CD4-positive, alpha-beta T cell treated with Interleukin-17A for 4 hours (primary cell): Measurements from ENCODE around the gene FKBP5.
A peak's percentile ranks its signal among the peaks of the same experiment; 100 is the strongest.
"Not testable (repeated sequence)": the region's sequence is repeated elsewhere in the genome, so short reads cannot be mapped to it uniquely, and the experiment has no call there.

ENCODE experiments used
- DNase-seq: peaks from one replicate; pipeline ENCODE4 v3.0.0-alpha.2; 2020; ENCODE audit warnings: mixed read lengths

Gene FKBP5

DNA sequence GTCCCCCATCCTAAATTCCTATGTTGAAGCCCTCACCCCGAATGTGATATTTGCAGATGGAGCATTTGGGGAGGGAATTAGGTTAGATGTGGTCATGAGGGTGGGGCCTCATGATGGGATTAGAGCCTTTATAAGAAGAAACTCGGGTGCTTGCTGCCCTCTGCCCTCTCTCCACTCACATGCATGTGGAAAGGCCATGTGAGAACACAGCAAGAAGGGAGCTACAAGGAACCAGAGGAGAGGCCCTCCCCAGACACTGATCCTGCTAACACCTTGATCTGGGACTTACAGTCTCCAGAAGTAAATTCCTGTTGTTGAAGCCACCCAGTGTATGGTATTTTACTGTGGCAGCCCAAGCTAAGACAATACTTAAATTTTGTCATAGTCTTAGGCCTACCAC lies 106.4 kb downstream of the FKBP5 start:
- no peak for DNase-seq

DNA sequence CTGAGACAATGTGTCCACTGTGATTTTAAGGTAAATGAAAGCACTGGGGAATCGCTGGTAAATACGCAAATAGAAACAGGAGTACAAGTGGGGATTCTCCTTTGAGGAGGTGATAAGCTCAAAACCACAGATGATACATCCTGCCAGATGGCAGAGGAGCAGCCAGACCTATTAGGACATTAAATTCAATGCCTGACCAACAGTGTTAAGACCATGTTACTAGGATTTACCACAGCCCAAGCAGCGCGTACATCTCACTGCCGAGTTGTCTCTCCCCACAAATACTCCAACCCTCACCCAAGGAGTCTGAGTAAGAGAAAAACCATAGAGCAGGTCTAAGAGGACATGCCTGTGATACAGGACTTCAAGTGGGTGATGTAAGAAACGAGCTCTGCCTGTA lies 107.1 kb downstream of the FKBP5 start:
- DNase-seq, result no peak

DNA sequence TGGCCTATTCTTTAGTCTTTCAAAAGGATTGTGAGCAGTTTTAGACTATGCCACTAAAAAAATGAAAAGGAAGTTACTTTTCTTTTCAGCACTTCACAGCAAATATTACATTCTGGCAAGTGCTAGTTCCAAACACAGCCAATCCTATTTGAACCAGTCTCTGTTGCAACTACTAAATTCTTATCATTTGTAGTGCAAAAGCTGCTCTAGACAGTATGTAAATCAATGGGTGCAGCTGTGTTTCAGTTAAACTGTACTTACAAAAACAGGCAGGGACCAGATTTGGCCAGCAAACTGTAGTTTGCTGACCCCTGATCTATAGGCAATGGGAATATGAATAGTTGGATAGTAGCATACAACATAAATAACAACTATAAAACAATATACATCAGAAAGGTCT lies 107.9 kb downstream of the FKBP5 start:
- DNase-seq, result no peak

DNA sequence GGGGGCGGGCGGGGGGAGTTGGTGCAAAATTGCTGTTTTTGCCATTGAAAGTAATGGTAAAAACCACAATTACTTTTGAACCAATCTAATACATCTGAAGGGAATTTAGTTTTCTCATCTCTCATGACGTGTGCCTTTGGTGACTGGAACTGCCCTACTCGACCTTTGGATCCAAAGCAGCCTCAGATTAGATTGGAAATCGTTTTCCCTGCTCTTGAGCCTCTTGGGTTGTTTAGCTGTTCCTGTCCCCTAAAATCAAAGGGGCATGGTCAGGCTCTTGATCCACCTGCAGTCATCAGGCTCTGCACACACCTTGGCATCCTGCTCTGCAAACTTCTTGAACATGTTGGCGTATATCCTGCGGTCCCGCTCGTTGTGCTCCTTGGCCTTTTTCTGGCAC lies 112.0 kb downstream of the FKBP5 start:
- DNase-seq, result no peak

DNA sequence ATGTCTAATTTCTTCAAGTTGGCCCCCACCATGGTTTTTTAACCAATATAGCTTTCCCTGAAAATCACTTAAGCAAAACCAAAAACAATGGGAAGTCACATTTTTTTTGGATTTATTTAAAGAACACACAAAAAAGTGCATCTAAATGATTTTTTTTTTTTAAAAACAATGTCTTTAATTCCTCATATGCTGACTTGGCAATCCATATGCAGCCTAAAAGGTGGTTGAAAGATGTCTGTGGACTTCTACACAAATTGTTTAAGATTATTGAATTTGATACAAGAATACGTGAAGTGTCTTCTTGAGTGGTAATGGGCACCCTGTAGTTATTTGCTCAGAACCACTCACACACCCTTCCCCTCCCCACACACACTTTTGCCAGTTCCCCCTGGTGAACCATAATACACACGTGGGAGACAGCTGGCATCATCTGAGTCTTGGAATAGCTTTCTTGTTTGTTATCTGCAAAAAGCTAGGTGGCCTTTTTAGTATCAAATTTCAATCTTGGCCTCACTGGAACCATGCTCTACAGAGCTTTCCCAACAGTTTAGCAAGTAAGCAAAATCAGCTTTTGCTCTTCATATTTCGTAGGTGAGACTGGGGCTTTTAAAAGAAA lies 115.1 kb downstream of the FKBP5 start:
- DNase-seq, result no peak

DNA sequence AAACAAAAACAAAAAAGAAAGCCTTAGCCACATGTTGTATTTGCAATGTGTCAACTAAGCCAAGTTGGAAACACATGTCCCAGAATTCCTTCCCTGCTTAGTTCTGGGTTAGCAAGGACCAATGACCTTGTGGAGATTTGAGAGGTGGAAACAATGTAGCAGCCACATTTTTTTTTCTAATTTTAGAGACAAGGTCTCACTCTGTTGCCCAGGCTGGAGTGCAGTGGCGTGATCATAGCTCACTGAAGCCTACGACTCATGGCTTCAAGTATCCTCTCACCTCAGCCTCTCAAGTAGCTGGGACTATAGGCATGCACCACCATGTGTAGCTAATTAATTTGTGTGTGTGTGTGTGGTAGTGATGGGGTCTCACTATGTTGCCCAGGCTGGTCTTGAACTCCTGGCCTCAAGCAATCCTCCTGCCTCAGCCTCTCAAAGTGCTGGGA lies 117.8 kb downstream of the FKBP5 start:
- not testable (repeated sequence) for DNase-seq

DNA sequence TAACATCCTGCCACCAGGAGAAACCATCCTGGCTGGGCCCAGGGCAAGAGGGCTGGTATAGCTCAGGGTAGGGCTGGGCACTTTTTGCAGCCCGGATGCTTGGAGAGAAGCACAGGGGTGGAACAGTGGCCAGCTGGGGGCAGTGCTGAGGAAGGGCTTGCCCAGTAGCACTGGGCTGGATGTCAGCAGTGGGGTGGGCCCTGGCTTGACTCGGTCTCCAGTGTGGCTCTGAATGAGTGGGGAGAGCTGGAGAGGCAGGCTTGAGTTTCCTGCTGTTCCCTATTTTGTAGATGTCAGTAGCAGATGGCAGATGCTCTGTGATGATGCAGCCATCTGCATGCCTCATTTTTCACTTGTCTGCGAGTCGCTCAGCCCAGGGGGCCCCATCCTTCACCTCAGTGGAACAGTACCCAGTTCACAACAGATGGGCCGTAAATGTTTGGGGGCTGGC lies 119.7 kb downstream of the FKBP5 start:
- peak; percentile 58 for DNase-seq

GRCh38 chr6:35566794-35567193 lies 121.9 kb downstream of the FKBP5 start:
- DNase-seq, result no peak

- DNase-seq, result no peak
Observed at GRCh38 chr6:35564733-35565132, 124.0 kb downstream of the FKBP5 start.

DNA sequence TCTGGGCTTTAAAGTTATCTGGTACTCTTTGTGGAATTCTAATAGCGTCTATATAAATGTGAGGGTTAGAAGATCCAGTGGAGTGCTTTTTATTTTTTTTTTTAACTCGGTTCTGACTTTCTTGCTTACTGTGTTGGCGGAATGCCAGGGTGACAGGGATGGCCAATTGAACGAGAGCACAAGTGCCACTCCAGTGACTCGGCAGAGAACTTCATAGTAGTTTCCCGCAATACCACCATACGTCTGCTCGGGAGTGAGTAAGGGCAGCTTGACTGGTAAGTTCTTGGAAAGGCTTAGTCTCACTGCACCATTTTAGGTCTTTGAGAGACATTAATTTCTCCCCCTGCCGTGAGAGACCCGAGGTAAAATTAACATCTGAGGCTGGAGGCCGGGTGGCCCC lies 126.7 kb downstream of the FKBP5 start:
- no peak for DNase-seq

DNA sequence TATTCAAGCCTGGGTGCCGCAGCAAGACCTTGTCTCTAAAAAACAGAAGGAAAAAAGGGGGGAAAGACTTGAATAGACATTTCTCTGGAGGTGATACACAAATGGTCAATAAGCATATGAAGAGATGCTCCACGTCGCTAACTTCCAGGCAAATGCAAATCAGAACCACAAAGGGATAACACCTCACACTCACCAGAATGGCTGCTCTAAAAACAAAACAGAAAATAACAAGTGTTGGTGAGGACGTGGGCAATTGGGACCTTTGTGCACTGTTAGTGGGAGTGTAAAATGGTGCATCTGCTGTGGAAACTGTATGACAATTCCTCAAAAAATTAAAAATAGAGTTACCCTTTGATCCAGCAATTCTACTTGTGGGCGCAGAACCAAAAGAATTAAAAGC lies 127.6 kb downstream of the FKBP5 start:
- DNase-seq, result no peak

DNA sequence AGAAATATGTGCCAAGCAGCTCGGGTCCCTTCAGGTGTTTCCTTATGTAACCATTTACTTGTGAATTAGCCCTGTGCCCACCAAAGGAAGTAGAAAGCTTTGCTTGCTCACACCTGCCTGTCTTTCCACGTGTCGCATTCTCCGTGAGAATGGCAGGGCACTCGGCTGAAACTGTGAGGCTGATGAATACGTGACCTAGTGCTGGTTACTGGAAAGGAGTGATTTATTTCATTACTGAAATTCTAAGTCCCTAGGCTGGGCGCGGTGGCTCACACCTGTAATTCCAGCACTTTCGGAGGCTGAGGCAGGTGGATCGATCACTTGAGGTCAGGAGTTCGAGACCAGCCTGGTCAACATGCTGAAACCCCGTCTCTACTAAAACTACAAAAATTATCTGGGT lies 130.1 kb downstream of the FKBP5 start:
- DNase-seq, result no peak

- DNase-seq, result no peak
Observed at GRCh38 chr6:35557239-35557638, 131.5 kb downstream of the FKBP5 start.

- no peak for DNase-seq
Observed at GRCh38 chr6:35554811-35555210, 133.9 kb downstream of the FKBP5 start.

- no peak for DNase-seq
Observed at GRCh38 chr6:35553315-35553714, 135.4 kb downstream of the FKBP5 start.

GRCh38 chr6:35552285-35552917 lies 136.3 kb downstream of the FKBP5 start:
- DNase-seq, result peak; percentile 81

- DNase-seq, result no peak
Observed at GRCh38 chr6:35550437-35550836, 138.3 kb downstream of the FKBP5 start.

DNA sequence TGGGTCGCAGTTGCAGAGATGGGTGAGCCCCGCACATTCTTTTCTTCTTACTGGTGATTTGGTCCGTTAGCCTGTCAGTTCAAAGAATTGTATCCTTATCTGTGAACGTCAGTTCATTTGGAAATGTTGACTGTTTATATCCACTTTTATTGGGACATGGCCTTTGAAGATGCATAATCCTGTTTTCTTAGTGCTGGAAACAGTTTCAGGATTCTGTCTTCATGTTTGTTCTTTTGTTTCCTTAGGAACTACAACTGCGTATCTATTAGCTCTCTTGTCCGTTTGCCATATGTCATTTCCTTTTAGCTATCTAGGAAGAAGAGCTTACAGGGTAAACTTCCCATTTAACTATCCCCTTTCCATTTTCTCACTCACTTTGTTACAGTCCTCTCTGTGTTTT lies 141.0 kb downstream of the FKBP5 start:
- no peak for DNase-seq

DNA sequence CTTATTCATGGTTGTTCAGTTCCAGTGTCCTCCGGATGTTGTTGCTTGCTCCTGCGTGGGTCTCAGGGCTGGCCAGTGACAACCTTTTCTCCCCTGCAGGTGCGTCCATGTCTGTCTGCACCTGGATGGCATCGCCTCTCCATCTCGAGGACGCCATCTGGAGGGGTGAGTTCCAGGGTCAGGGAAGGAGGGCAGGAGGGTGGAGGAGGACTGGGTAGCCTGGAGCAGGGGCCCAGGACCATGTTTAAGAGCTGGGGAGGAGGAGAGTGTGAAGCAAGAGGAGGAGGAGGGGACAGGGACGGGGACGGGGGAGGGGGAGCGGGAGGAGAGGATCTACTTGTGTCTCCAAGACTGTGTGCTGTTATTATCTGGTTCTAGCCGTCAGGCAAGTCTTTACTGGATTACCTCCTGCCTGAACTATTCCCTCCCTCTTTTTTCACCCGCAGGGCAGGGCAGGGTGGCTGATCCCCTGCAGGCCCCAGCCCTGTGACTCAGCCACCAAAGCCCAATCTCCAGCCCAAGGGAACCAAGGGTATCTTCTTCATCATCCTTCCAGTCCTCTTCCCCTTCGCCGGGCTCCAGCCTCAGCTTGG lies 143.8 kb downstream of the FKBP5 start:
- DNase-seq, result no peak

- no peak for DNase-seq
Observed at GRCh38 chr6:35543459-35544193, 145.1 kb downstream of the FKBP5 start.

- no peak for DNase-seq
Observed at GRCh38 chr6:35541836-35542235, 146.9 kb downstream of the FKBP5 start.

- DNase-seq, result no peak
Observed at GRCh38 chr6:35539223-35539622, 149.5 kb downstream of the FKBP5 start.

GRCh38 chr6:35535847-35536246 lies 152.9 kb downstream of the FKBP5 start:
- not testable (repeated sequence) for DNase-seq
